ENCODE results near the gene SLC25A18.
"Not testable (repeated sequence)": the region's sequence is repeated elsewhere in the genome, so short reads cannot be mapped to it uniquely, and the experiment has no call there.

Gene SLC25A18

GRCh38 chr22:17548010-17548755 lies 15.1 kb upstream of the SLC25A18 start:
- H3K36me3 ChIP-seq (ENCODE audit: control insufficient read depth, insufficient read depth, low read length): peaks cover 87% of the 10 kb centered on the region
- no peaks in the 10 kb centered on the region for H3K9me3 ChIP-seq (ENCODE audit: control insufficient read depth, insufficient read depth, low read length)
- H3K27me3 ChIP-seq (ENCODE audit: control insufficient read depth, insufficient read depth, low read length): no peaks in the 10 kb centered on the region
- H3K9ac ChIP-seq (ENCODE audit: low read depth, low read length): no peak overlapping the region
- no peak overlapping the region for H3K27ac ChIP-seq (ENCODE audit: low read depth, low read length)
- H3K4me3 ChIP-seq (ENCODE audit: low read depth, low read length): no peak overlapping the region
- no peaks in the 10 kb centered on the region for H3K4me1 ChIP-seq (ENCODE audit: control insufficient read depth, insufficient read depth, low read length)

GRCh38 chr22:17548756-17549035 lies 14.6 kb upstream of the SLC25A18 start:
- no peaks in the 10 kb centered on the region for H3K27me3 ChIP-seq (ENCODE audit: control insufficient read depth, insufficient read depth, low read length)

GRCh38 chr22:17549183-17549582 lies 14.1 kb upstream of the SLC25A18 start:
- no peak overlapping the region for H3K27ac ChIP-seq (ENCODE audit: low read depth, low read length)
- H3K4me1 ChIP-seq (ENCODE audit: control insufficient read depth, insufficient read depth, low read length): no peaks in the 10 kb centered on the region
- no peaks in the 10 kb centered on the region for H3K27me3 ChIP-seq (ENCODE audit: control insufficient read depth, insufficient read depth, low read length)
- peaks cover 87% of the 10 kb centered on the region for H3K36me3 ChIP-seq (ENCODE audit: control insufficient read depth, insufficient read depth, low read length)
- H3K9me3 ChIP-seq (ENCODE audit: control insufficient read depth, insufficient read depth, low read length): no peaks in the 10 kb centered on the region
- no peak overlapping the region for H3K9ac ChIP-seq (ENCODE audit: low read depth, low read length)
- no peak overlapping the region for H3K4me3 ChIP-seq (ENCODE audit: low read depth, low read length)

More at GRCh38 chr22:17548756-17549035, 14.6 kb upstream of the SLC25A18 start:
- H3K9me3 ChIP-seq (ENCODE audit: control insufficient read depth, insufficient read depth, low read length): no peaks in the 10 kb centered on the region
- peaks cover 87% of the 10 kb centered on the region for H3K36me3 ChIP-seq (ENCODE audit: control insufficient read depth, insufficient read depth, low read length)
- no peak overlapping the region for H3K4me3 ChIP-seq (ENCODE audit: low read depth, low read length)
- no peak overlapping the region for H3K27ac ChIP-seq (ENCODE audit: low read depth, low read length)
- no peaks in the 10 kb centered on the region for H3K4me1 ChIP-seq (ENCODE audit: control insufficient read depth, insufficient read depth, low read length)
- no peak overlapping the region for H3K9ac ChIP-seq (ENCODE audit: low read depth, low read length)

GRCh38 chr22:17549655-17550054 lies 13.6 kb upstream of the SLC25A18 start:
- Histone ChIP-seq H3K27ac (ENCODE audit: low read depth, low read length) (no peak overlapping the region), H3K9ac (ENCODE audit: low read depth, low read length) (no peak overlapping the region), H3K4me3 (ENCODE audit: low read depth, low read length) (no peak overlapping the region), H3K4me1 (ENCODE audit: control insufficient read depth, insufficient read depth, low read length) (no peaks in the 10 kb centered on the region), H3K27me3 (ENCODE audit: control insufficient read depth, insufficient read depth, low read length) (no peaks in the 10 kb centered on the region), H3K36me3 (ENCODE audit: control insufficient read depth, insufficient read depth, low read length) (peaks cover 89% of the 10 kb centered on the region), H3K9me3 (ENCODE audit: control insufficient read depth, insufficient read depth, low read length) (no peaks in the 10 kb centered on the region)

- peaks cover 93% of the 10 kb centered on the region for H3K36me3 ChIP-seq (ENCODE audit: control insufficient read depth, insufficient read depth, low read length)
- no peaks in the 10 kb centered on the region for H3K27me3 ChIP-seq (ENCODE audit: control insufficient read depth, insufficient read depth, low read length)
- no peaks in the 10 kb centered on the region for H3K4me1 ChIP-seq (ENCODE audit: control insufficient read depth, insufficient read depth, low read length)
- H3K4me3 ChIP-seq (ENCODE audit: low read depth, low read length): no peak overlapping the region
- no peaks in the 10 kb centered on the region for H3K9me3 ChIP-seq (ENCODE audit: control insufficient read depth, insufficient read depth, low read length)
- no peak overlapping the region for H3K27ac ChIP-seq (ENCODE audit: low read depth, low read length)
- no peak overlapping the region for H3K9ac ChIP-seq (ENCODE audit: low read depth, low read length)
Observed at GRCh38 chr22:17552737-17553136, 10.6 kb upstream of the SLC25A18 start.

GRCh38 chr22:17554814-17555213 lies 8.5 kb upstream of the SLC25A18 start:
- Histone ChIP-seq H3K27ac (ENCODE audit: low read depth, low read length) (no peak overlapping the region), H3K4me3 (ENCODE audit: low read depth, low read length) (no peak overlapping the region), H3K27me3 (ENCODE audit: control insufficient read depth, insufficient read depth, low read length) (no peaks in the 10 kb centered on the region), H3K9ac (ENCODE audit: low read depth, low read length) (no peak overlapping the region), H3K4me1 (ENCODE audit: control insufficient read depth, insufficient read depth, low read length) (no peaks in the 10 kb centered on the region), H3K9me3 (ENCODE audit: control insufficient read depth, insufficient read depth, low read length) (no peaks in the 10 kb centered on the region), H3K36me3 (ENCODE audit: control insufficient read depth, insufficient read depth, low read length) (peaks cover 93% of the 10 kb centered on the region)

- Histone ChIP-seq H3K27me3 (ENCODE audit: control insufficient read depth, insufficient read depth, low read length) (no peaks in the 10 kb centered on the region), H3K36me3 (ENCODE audit: control insufficient read depth, insufficient read depth, low read length) (peaks cover 57% of the 10 kb centered on the region), H3K4me1 (ENCODE audit: control insufficient read depth, insufficient read depth, low read length) (peaks cover 21% of the 10 kb centered on the region), H3K9ac (ENCODE audit: low read depth, low read length) (no peak overlapping the region), H3K4me3 (ENCODE audit: low read depth, low read length) (no peak overlapping the region), H3K9me3 (ENCODE audit: control insufficient read depth, insufficient read depth, low read length) (peaks cover 5% of the 10 kb centered on the region; the same call in 1 of the 2 replicates), H3K27ac (ENCODE audit: low read depth, low read length) (no peak overlapping the region)
Observed at GRCh38 chr22:17559188-17559587, 4.1 kb upstream of the SLC25A18 start.

GRCh38 chr22:17563936-17564391 lies 666 bp downstream of the SLC25A18 start:
- no peak overlapping the region for H3K4me3 ChIP-seq (ENCODE audit: low read depth, low read length)
- peaks cover 14% of the 10 kb centered on the region for H3K36me3 ChIP-seq (ENCODE audit: control insufficient read depth, insufficient read depth, low read length)
- H3K27me3 ChIP-seq (ENCODE audit: control insufficient read depth, insufficient read depth, low read length): no peaks in the 10 kb centered on the region
- peaks cover 22% of the 10 kb centered on the region for H3K4me1 ChIP-seq (ENCODE audit: control insufficient read depth, insufficient read depth, low read length)
- H3K9me3 ChIP-seq (ENCODE audit: control insufficient read depth, insufficient read depth, low read length): peaks cover 5% of the 10 kb centered on the region; the same call in 1 of the 2 replicates
- H3K9ac ChIP-seq (ENCODE audit: low read depth, low read length): no peak overlapping the region
- no peak overlapping the region for H3K27ac ChIP-seq (ENCODE audit: low read depth, low read length)

- not testable (repeated sequence) for H3K36me3 ChIP-seq (ENCODE audit: control insufficient read depth, insufficient read depth, low read length); H3K27ac ChIP-seq (ENCODE audit: low read depth, low read length); H3K9ac ChIP-seq (ENCODE audit: low read depth, low read length); H3K9me3 ChIP-seq (ENCODE audit: control insufficient read depth, insufficient read depth, low read length); H3K4me3 ChIP-seq (ENCODE audit: low read depth, low read length); H3K27me3 ChIP-seq (ENCODE audit: control insufficient read depth, insufficient read depth, low read length)
- H3K4me1 ChIP-seq (ENCODE audit: control insufficient read depth, insufficient read depth, low read length): peaks cover 38% of the 10 kb centered on the region
Observed at GRCh38 chr22:17566016-17566687, 2.9 kb downstream of the SLC25A18 start.

- no peaks in the 10 kb centered on the region for H3K9me3 ChIP-seq (ENCODE audit: control insufficient read depth, insufficient read depth, low read length)
- no peak overlapping the region for H3K9ac ChIP-seq (ENCODE audit: low read depth, low read length)
- peaks cover 38% of the 10 kb centered on the region for H3K4me1 ChIP-seq (ENCODE audit: control insufficient read depth, insufficient read depth, low read length)
- H3K4me3 ChIP-seq (ENCODE audit: low read depth, low read length): no peak overlapping the region
- H3K36me3 ChIP-seq (ENCODE audit: control insufficient read depth, insufficient read depth, low read length): no peaks in the 10 kb centered on the region
- no peaks in the 10 kb centered on the region for H3K27me3 ChIP-seq (ENCODE audit: control insufficient read depth, insufficient read depth, low read length)
- no peak overlapping the region for H3K27ac ChIP-seq (ENCODE audit: low read depth, low read length)
Observed at GRCh38 chr22:17566776-17567175, 3.5 kb downstream of the SLC25A18 start.

- peak overlapping the region; percentile 74 for H3K27ac ChIP-seq (ENCODE audit: low read depth, low read length)
- no peak overlapping the region for H3K9ac ChIP-seq (ENCODE audit: low read depth, low read length)
- no peaks in the 10 kb centered on the region for H3K36me3 ChIP-seq (ENCODE audit: control insufficient read depth, insufficient read depth, low read length)
- no peak overlapping the region for H3K4me3 ChIP-seq (ENCODE audit: low read depth, low read length)
- no peaks in the 10 kb centered on the region for H3K9me3 ChIP-seq (ENCODE audit: control insufficient read depth, insufficient read depth, low read length)
- H3K4me1 ChIP-seq (ENCODE audit: control insufficient read depth, insufficient read depth, low read length): peaks cover 16% of the 10 kb centered on the region
- no peaks in the 10 kb centered on the region for H3K27me3 ChIP-seq (ENCODE audit: control insufficient read depth, insufficient read depth, low read length)
Observed at GRCh38 chr22:17569971-17570511, 6.7 kb downstream of the SLC25A18 start.

Data from HUES48 (cell line).